Sigmoid colon (tissue), 7 donors: ENCODE measurements around the gene MYLK. TPM values are rescaled to one million over a fixed set of nuclear protein-coding genes. Genes with fewer than 3 reads are reported as not detected.
A peak's percentile ranks its signal among the peaks of the same experiment; 100 is the strongest.

Experiments
- DNase-seq: peaks from one replicate; pipeline ENCODE4 v3.0.0-alpha.2; 2019
- H3K27ac ChIP-seq, 4 donors: fragments of 200-600 bp; sonication (generic); one replicate each; pipeline ENCODE4 v1.5.1; 2016 to 2019; ENCODE audit warnings: mild to moderate bottlenecking in 1 of 4
- H3K27me3 ChIP-seq, 3 donors: fragments of 200-600 bp; sonication (generic); one replicate each; pipeline ENCODE4 v1.5.1; 2019; ENCODE audit warnings: mild to moderate bottlenecking in 1 of 3
- H3K36me3 ChIP-seq, 4 donors: fragments of 200-600 bp; sonication (generic); one replicate each; pipeline ENCODE4 v1.5.1; 2016 to 2019
- H3K4me1 ChIP-seq, 4 donors: fragments of 200-600 bp; sonication (generic); one replicate each; pipeline ENCODE4 v1.5.1; 2017 to 2019
- H3K4me3 ChIP-seq, 4 donors: fragments of 200-600 bp; sonication (generic); one replicate each; pipeline ENCODE4 v1.5.1; 2017 to 2019; ENCODE audit warnings: mild to moderate bottlenecking in 2 of 4, moderate library complexity in 1 of 4
- H3K9me3 ChIP-seq, 4 donors: fragments of 200-600 bp in 3 of 4; sonication (generic) in 3 of 4; one replicate each; pipeline versions ENCODE4 v1.5.1 to v1.6.1; 2013 to 2019
- CTCF ChIP-seq, 4 experiments: fragments of 450-650 bp in 3 of 4; fragments of 200-600 bp in 1 of 4; IDR thresholded peaks; one replicate each; pipeline ENCODE4 v1.5.1; 2016 to 2019; ENCODE audit warnings: antibody characterized with exemption in 4 of 4, mild to moderate bottlenecking in 3 of 4, moderate library complexity in 2 of 4
- EP300 ChIP-seq, 4 donors: sonication (generic); formaldehyde crosslinking; IDR thresholded peaks; one replicate each; pipeline ENCODE4 v1.6.1; 2017; ENCODE audit warnings: antibody characterized with exemption in 4 of 4
- POLR2A ChIP-seq, 2 donors: fragments of 450-650 bp; IDR thresholded peaks; one replicate each; pipeline ENCODE4 v1.6.1; 2016; ENCODE audit warnings: antibody characterized with exemption in 2 of 2, mild to moderate bottlenecking in 2 of 2, moderate library complexity in 2 of 2
- POLR2AphosphoS5 ChIP-seq, 4 donors: sonication (generic); formaldehyde crosslinking; IDR thresholded peaks; one replicate each; pipeline ENCODE4 v1.6.1; 2017; ENCODE audit warnings: antibody characterized with exemption in 4 of 4
- WGBS, 2 donors: extraction: QIAGEN DNeasy Blood & Tissue Kit; methylation state at CpG; one replicate each; pipeline ENCODE4 v1.1.7; 2013; 5-methylcytosine and 5-hydroxymethylcytosine counted together
- intact Hi-C: fragments of 100-400 bp; cut with DNase I; formaldehyde crosslinking; loops from one replicate; pipeline ENCODE4 v1.15.1; 2023
- polyA plus RNA-seq, 3 donors: library from polyadenylated mRNA; stranded (reverse); fragments of 200-250 nt; gene quantifications; one replicate each; pipeline ENCODE4 v1.2.3, GENCODE V29; 2013
- total RNA-seq, 4 donors: library from RNA; depleted of rRNA; stranded (reverse); fragments of >200 nt; gene quantifications; one replicate each; pipeline ENCODE4 v1.1.0, GENCODE V29; 2016
- donor health status: healthy with polysubstance abuse.
- donor health status: Bipolar disorder and iron deficiency.
- donor health status: healthy.

The MYLK gene
- total and polyA plus RNA-seq, 7 donors: 21.5 to 2,153 (median 1,169) TPM

GRCh38 chr3:123667784-123668183 lies 216.3 kb downstream of the MYLK start:
- H3K27me3 ChIP-seq: no peaks in the 10 kb centered on the region
- H3K4me1 ChIP-seq: peaks cover 0 to 83% (median 61%) of the 10 kb centered on the region in 4 donors
- TF ChIP-seq CTCF (IDR thresholded peaks at IDR 0.05) (no peak), POLR2AphosphoS5 (IDR thresholded peaks at IDR 0.05) (peak in 1 of 4 donors; percentile 12)
- H3K9me3 ChIP-seq: no peaks in the 10 kb centered on the region
- H3K36me3 ChIP-seq: peaks cover 7 to 71% (median 36%) of the 10 kb centered on the region in 4 donors
- WGBS, 2 donors: 44 to 53% methylated on average over 6 of the region's 6 CpGs
- intact Hi-C loops: no loop called here
- peak overlapping the region; percentile 89 to 98 (median 94) for H3K27ac ChIP-seq
- DNase-seq: no peak
- H3K4me3 ChIP-seq: no peak overlapping the region

GRCh38 chr3:123664753-123665152 lies 219.4 kb downstream of the MYLK start:
- Histone ChIP-seq H3K4me1 (peaks cover 0 to 83% (median 70%) of the 10 kb centered on the region in 4 donors), H3K36me3 (peaks cover 7 to 82% (median 33%) of the 10 kb centered on the region in 4 donors), H3K27me3 (no peaks in the 10 kb centered on the region), H3K27ac (peak overlapping the region; percentile 89 to 98 (median 94)), H3K4me3 (no peak overlapping the region), H3K9me3 (no peaks in the 10 kb centered on the region)
- intact Hi-C loops: no loop called here
- no peak for TF ChIP-seq EP300 (IDR thresholded peaks at IDR 0.05)
- no peak for TF ChIP-seq CTCF (IDR thresholded peaks at IDR 0.05)
- no peak for TF ChIP-seq POLR2A (IDR thresholded peaks at IDR 0.05)
- TF ChIP-seq POLR2AphosphoS5 (IDR thresholded peaks at IDR 0.05): no peak
- no peak for DNase-seq

- H3K4me3 ChIP-seq: no peak overlapping the region
- H3K4me1 ChIP-seq: peaks cover 0 to 83% (median 74%) of the 10 kb centered on the region in 4 donors
- peak overlapping the region; percentile 89 to 98 (median 94) for H3K27ac ChIP-seq
- 90 to 91% methylated on average over 9 of the region's 9 CpGs for WGBS, 2 donors
- no peaks in the 10 kb centered on the region for H3K27me3 ChIP-seq
- peak; percentile 81 for DNase-seq
- H3K9me3 ChIP-seq: no peaks in the 10 kb centered on the region
- intact Hi-C loops: no loop called here
- peak in 1 of 4 donors; percentile 45 for TF ChIP-seq POLR2AphosphoS5 (IDR thresholded peaks at IDR 0.05)
- no peak for TF ChIP-seq POLR2A (IDR thresholded peaks at IDR 0.05)
- peaks cover 7 to 78% (median 28%) of the 10 kb centered on the region in 4 donors for H3K36me3 ChIP-seq
These were observed 220.2 kb downstream of the MYLK start for GRCh38 chr3:123663977-123664376.

GRCh38 chr3:123661973-123662372 lies 222.2 kb downstream of the MYLK start:
- peak in 3 of 4 donors; percentile 41 to 58 (median 49) for TF ChIP-seq POLR2AphosphoS5 (IDR thresholded peaks at IDR 0.05)
- no peak for TF ChIP-seq POLR2A (IDR thresholded peaks at IDR 0.05)
- peak in 3 of 4 donors; percentile 51 to 75 (median 55) for TF ChIP-seq EP300 (IDR thresholded peaks at IDR 0.05)
- WGBS, 2 donors: 23 to 55% methylated on average over 1 of the region's 1 CpG
- Histone ChIP-seq H3K4me3 (no peak overlapping the region), H3K27ac (peak overlapping the region; percentile 89 to 98 (median 94)), H3K36me3 (peaks cover 10 to 69% (median 30%) of the 10 kb centered on the region in 4 donors), H3K4me1 (peaks cover 0 to 83% (median 74%) of the 10 kb centered on the region in 4 donors), H3K27me3 (no peaks in the 10 kb centered on the region), H3K9me3 (no peaks in the 10 kb centered on the region)
- intact Hi-C loops: no loop called here
- DNase-seq: no peak

- intact Hi-C loops: no loop called here
- TF ChIP-seq EP300 (IDR thresholded peaks at IDR 0.05): peak; percentile 58 to 89 (median 76)
- no peak for TF ChIP-seq POLR2A (IDR thresholded peaks at IDR 0.05)
- peak; percentile 81 to 94 (median 92) for TF ChIP-seq POLR2AphosphoS5 (IDR thresholded peaks at IDR 0.05)
- TF ChIP-seq CTCF (IDR thresholded peaks at IDR 0.05): no peak
- 6 to 46% methylated on average over 9 of the region's 9 CpGs for WGBS, 2 donors
- DNase-seq: peak; percentile 98
- Histone ChIP-seq H3K27ac (peak overlapping the region; percentile 89 to 98 (median 94)), H3K27me3 (no peaks in the 10 kb centered on the region), H3K4me1 (peaks cover 0 to 91% (median 76%) of the 10 kb centered on the region in 4 donors), H3K4me3 (no peak overlapping the region), H3K36me3 (peaks cover 14 to 69% (median 30%) of the 10 kb centered on the region in 4 donors), H3K9me3 (no peaks in the 10 kb centered on the region)
These were observed 223.2 kb downstream of the MYLK start for GRCh38 chr3:123660900-123661299.
